ENCODE data around the gene RASL10B.

Gene RASL10B

DNA sequence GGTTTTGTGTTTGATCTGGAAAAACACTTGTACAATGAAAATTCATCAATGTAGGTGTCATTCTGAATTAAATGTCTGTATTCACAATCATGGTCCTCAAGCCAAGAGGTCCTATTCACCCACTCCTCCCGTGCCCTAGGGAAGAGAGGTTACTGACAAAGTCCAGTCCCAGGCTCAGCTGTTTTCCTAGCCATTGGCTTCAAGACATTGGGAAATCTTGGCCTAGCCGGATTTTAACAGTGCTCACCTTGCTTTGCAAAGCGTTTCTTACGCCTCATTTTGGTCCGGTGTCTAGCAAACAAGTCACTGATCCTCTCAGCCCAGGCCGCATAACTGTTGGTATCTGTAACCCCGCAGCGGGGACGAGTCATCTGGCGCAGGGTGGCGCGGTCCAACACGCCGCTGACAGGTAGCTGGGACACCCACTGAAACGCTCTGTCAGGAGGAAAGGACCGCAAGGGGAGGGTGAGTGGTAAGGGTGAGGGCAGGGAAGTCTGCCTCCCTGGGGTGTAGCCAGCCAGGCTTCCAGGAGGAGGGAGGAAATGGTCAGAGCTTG, 47.3 kb downstream of the RASL10B start:
- H3K9me2 ChIP-seq (replicated peaks; ENCODE audit: low read depth, low read length): no peaks in the 10 kb centered on the region
- no peak overlapping the region for H3K9ac ChIP-seq (ENCODE audit: low read depth, low read length, poor library complexity, severe bottlenecking)
- no peaks in the 10 kb centered on the region for H3K79me2 ChIP-seq (ENCODE audit: insufficient read depth, low read length)
- H3K4me2 ChIP-seq (ENCODE audit: low read depth, low read length, poor library complexity, severe bottlenecking): no peak overlapping the region
- H4K20me1 ChIP-seq (ENCODE audit: insufficient read depth, low read length, poor library complexity, severe bottlenecking): no peaks in the 10 kb centered on the region
- TF ChIP-seq, protein P1, sequence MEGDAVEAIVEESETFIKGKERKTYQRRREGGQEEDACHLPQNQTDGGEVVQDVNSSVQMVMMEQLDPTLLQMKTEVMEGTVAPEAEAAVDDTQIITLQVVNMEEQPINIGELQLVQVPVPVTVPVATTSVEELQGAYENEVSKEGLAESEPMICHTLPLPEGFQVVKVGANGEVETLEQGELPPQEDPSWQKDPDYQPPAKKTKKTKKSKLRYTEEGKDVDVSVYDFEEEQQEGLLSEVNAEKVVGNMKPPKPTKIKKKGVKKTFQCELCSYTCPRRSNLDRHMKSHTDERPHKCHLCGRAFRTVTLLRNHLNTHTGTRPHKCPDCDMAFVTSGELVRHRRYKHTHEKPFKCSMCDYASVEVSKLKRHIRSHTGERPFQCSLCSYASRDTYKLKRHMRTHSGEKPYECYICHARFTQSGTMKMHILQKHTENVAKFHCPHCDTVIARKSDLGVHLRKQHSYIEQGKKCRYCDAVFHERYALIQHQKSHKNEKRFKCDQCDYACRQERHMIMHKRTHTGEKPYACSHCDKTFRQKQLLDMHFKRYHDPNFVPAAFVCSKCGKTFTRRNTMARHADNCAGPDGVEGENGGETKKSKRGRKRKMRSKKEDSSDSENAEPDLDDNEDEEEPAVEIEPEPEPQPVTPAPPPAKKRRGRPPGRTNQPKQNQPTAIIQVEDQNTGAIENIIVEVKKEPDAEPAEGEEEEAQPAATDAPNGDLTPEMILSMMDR (conservative IDR thresholded peaks at IDR 0.05; ENCODE audit: low read length): no peak
- no peak for TF ChIP-seq EZH2phosphoT487 (IDR thresholded peaks at IDR 0.05; ENCODE audit: borderline replicate concordance)
- no peaks in the 10 kb centered on the region for H3K36me3 ChIP-seq (ENCODE audit: insufficient read depth, low read length)
- no peak overlapping the region for H3K4me3 ChIP-seq (ENCODE audit: low read length, poor library complexity, severe bottlenecking)
- H3K9me3 ChIP-seq (ENCODE audit: insufficient read depth, low read depth, low read length): no peaks in the 10 kb centered on the region
- peaks cover 3% of the 10 kb centered on the region for H3K4me1 ChIP-seq (ENCODE audit: insufficient read depth, low read length, poor library complexity, severe bottlenecking)
- H3K27me3 ChIP-seq (ENCODE audit: insufficient read depth, low read length, poor library complexity, severe bottlenecking): no peaks in the 10 kb centered on the region
- H3F3A ChIP-seq (ENCODE audit: low read depth): no peaks in the 10 kb centered on the region
- no peak overlapping the region for H2AFZ ChIP-seq (ENCODE audit: low read length)

DNA sequence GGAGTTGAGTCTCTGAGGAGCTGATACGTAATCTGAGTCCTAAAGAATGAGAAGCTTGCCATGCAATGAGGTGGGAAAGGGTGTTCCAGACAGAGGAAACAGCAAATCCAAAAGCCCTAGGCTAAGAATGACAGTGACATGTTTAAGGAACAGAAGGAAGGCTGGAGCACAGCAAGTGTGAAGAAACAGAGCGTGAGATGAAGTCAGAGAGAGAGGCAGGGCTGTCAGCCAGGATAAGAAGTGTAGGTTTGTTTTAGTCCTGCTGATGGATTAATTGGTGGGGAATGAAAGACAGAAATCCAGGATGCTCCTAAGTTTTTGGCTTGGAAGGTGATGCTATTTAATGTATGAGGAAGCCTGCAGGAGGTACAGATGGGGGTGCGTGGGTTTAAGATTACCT, 49.5 kb downstream of the RASL10B start:
- Histone ChIP-seq H3K36me3 (ENCODE audit: insufficient read depth, low read length) (no peaks in the 10 kb centered on the region), H3K4me2 (ENCODE audit: low read depth, low read length, poor library complexity, severe bottlenecking) (no peak overlapping the region), H3K9me3 (ENCODE audit: insufficient read depth, low read depth, low read length) (no peaks in the 10 kb centered on the region), H3K4me1 (ENCODE audit: insufficient read depth, low read length, poor library complexity, severe bottlenecking) (peaks cover 4% of the 10 kb centered on the region), H3K4me3 (ENCODE audit: low read length, poor library complexity, severe bottlenecking) (no peak overlapping the region), H3K27me3 (ENCODE audit: insufficient read depth, low read length, poor library complexity, severe bottlenecking) (no peaks in the 10 kb centered on the region), H3K9ac (ENCODE audit: low read depth, low read length, poor library complexity, severe bottlenecking) (no peak overlapping the region), H4K20me1 (ENCODE audit: insufficient read depth, low read length, poor library complexity, severe bottlenecking) (no peaks in the 10 kb centered on the region), H3K79me2 (ENCODE audit: insufficient read depth, low read length) (no peaks in the 10 kb centered on the region), H3K9me2 (replicated peaks; ENCODE audit: low read depth, low read length) (no peaks in the 10 kb centered on the region), H2AFZ (ENCODE audit: low read length) (no peak overlapping the region), H3F3A (ENCODE audit: low read depth) (no peaks in the 10 kb centered on the region)
- TF ChIP-seq, protein P1 (conservative IDR thresholded peaks at IDR 0.05; ENCODE audit: low read length): no peak
- TF ChIP-seq EZH2phosphoT487 (IDR thresholded peaks at IDR 0.05; ENCODE audit: borderline replicate concordance): no peak

DNA sequence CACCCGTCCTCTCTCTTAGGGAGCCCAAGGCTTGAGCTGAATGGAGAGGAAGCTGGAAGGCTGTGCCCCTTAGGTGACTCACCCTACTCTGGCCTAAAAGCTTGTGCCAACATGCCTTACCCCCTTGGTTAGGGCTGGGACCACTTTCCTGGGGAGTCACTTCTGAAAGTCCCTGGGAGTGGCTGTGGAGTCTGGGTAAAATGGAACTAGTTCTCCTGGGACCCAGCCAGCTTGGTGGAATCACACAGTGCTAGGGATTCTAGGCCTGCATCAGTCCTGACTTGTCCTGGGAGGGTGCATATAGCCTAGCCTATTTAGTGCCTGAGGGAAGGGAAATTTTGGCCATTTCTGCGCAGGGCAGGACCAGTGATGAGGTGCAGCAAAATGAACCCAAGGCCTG, 53.5 kb downstream of the RASL10B start:
- H3K9me2 ChIP-seq (replicated peaks; ENCODE audit: low read depth, low read length): no peaks in the 10 kb centered on the region
- H3K27me3 ChIP-seq (ENCODE audit: insufficient read depth, low read length, poor library complexity, severe bottlenecking): no peaks in the 10 kb centered on the region
- TF ChIP-seq EZH2phosphoT487 (IDR thresholded peaks at IDR 0.05; ENCODE audit: borderline replicate concordance): no peak
- TF ChIP-seq, protein P1 (conservative IDR thresholded peaks at IDR 0.05; ENCODE audit: low read length): no peak
- H3K9me3 ChIP-seq (ENCODE audit: insufficient read depth, low read depth, low read length): no peaks in the 10 kb centered on the region
- H3K4me1 ChIP-seq (ENCODE audit: insufficient read depth, low read length, poor library complexity, severe bottlenecking): peaks cover 31% of the 10 kb centered on the region
- H4K20me1 ChIP-seq (ENCODE audit: insufficient read depth, low read length, poor library complexity, severe bottlenecking): no peaks in the 10 kb centered on the region
- H3K36me3 ChIP-seq (ENCODE audit: insufficient read depth, low read length): no peaks in the 10 kb centered on the region
- H2AFZ ChIP-seq (ENCODE audit: low read length): no peak overlapping the region
- H3F3A ChIP-seq (ENCODE audit: low read depth): no peaks in the 10 kb centered on the region
- H3K79me2 ChIP-seq (ENCODE audit: insufficient read depth, low read length): no peaks in the 10 kb centered on the region
- H3K9ac ChIP-seq (ENCODE audit: low read depth, low read length, poor library complexity, severe bottlenecking): no peak overlapping the region
- H3K4me3 ChIP-seq (ENCODE audit: low read length, poor library complexity, severe bottlenecking): no peak overlapping the region
- no peak overlapping the region for H3K4me2 ChIP-seq (ENCODE audit: low read depth, low read length, poor library complexity, severe bottlenecking)
